B cell (primary cell): Measurements from ENCODE around the gene RETREG1.

ENCODE experiments used
- EZH2 ChIP-seq: IDR thresholded peaks from 2 replicates; pipeline ENCODE4 v1.6.1; 2012; ENCODE audit warnings: borderline replicate concordance, low read depth, mild to moderate bottlenecking, moderate library complexity, low read length; ENCODE audit not compliant: insufficient read depth, poor library complexity, severe bottlenecking
- TF ChIP-seq, protein P1 (sequence below): fragments of 200-600 bp; IDR thresholded peaks from one replicate; pipeline ENCODE4 v1.8.0; 2022; ENCODE audit warnings: antibody characterized with exemption, mild to moderate bottlenecking

DNA sequence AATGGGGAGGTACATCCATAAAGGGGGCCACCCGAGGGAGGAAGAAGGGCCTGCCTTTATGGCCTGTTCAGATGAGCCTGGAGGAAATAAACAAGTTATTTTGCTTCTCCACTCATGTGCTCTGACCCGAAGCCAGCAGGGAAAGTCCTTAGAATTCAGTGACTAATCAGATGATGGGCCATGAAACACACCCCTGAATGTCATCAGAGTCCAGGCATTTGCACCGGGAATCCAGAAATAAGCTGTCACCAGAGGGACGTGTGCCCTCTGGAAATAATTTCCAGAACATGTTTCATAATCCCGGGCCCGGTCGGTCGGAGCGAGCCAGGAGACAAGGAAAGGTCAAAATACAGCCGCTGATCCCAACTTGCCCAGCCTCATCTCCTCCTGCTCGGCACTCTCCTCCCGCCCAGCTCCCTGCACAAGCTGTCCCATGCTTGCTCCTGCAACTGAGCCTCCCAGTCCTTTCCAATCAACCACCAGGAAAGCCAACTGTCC is 77.6 kb downstream of the RETREG1 start:
- TF ChIP-seq, protein P1, sequence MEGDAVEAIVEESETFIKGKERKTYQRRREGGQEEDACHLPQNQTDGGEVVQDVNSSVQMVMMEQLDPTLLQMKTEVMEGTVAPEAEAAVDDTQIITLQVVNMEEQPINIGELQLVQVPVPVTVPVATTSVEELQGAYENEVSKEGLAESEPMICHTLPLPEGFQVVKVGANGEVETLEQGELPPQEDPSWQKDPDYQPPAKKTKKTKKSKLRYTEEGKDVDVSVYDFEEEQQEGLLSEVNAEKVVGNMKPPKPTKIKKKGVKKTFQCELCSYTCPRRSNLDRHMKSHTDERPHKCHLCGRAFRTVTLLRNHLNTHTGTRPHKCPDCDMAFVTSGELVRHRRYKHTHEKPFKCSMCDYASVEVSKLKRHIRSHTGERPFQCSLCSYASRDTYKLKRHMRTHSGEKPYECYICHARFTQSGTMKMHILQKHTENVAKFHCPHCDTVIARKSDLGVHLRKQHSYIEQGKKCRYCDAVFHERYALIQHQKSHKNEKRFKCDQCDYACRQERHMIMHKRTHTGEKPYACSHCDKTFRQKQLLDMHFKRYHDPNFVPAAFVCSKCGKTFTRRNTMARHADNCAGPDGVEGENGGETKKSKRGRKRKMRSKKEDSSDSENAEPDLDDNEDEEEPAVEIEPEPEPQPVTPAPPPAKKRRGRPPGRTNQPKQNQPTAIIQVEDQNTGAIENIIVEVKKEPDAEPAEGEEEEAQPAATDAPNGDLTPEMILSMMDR = no peak
- TF ChIP-seq EZH2 = no peak
